ENCODE results near the gene MCM7.

MCM7 gene

DNA sequence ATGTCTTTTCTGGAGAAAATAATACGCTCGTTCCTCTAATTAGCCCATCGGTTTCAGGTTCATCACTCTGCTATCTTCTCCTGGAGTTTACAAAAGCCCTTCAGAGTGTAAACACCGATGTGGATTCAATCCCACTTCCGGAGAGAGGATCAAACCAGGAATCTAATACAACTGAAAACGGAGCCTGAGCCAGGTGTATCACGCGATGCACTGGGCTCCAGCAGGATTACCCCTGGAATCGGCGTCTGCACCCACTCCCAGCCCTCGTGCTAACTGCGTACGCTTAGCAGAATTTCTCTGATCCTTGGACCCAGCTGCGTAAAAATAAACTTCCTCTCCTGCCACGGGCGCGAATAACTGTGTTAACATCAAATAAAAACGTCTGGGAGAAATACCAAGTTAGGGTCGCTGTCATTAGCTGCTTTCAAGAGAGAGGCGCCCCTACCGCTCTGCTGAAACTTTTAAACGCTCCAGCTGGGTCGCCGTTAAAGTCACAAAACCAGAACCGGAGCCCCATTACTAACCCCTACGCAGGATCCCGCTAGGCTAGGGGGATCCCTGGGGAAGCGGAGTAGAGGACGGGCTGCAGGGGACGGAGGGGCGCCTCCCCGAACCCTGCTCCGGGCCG is 20.2 kb downstream of the MCM7 start:
- Histone ChIP-seq H3K4me1 (no peaks in the 10 kb centered on the region), H3K36me3 (peaks cover 48% of the 10 kb centered on the region), H3K9me3 (no peaks in the 10 kb centered on the region), H3K4me3 (ENCODE audit: low read depth, low read length) (peak overlapping the region; percentile 94), H3K27me3 (no peaks in the 10 kb centered on the region)
- TF ChIP-seq, protein P1, sequence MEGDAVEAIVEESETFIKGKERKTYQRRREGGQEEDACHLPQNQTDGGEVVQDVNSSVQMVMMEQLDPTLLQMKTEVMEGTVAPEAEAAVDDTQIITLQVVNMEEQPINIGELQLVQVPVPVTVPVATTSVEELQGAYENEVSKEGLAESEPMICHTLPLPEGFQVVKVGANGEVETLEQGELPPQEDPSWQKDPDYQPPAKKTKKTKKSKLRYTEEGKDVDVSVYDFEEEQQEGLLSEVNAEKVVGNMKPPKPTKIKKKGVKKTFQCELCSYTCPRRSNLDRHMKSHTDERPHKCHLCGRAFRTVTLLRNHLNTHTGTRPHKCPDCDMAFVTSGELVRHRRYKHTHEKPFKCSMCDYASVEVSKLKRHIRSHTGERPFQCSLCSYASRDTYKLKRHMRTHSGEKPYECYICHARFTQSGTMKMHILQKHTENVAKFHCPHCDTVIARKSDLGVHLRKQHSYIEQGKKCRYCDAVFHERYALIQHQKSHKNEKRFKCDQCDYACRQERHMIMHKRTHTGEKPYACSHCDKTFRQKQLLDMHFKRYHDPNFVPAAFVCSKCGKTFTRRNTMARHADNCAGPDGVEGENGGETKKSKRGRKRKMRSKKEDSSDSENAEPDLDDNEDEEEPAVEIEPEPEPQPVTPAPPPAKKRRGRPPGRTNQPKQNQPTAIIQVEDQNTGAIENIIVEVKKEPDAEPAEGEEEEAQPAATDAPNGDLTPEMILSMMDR (IDR thresholded peaks at IDR 0.05; ENCODE audit: low read depth, low read length): no peak
- DNase-seq: no peak

DNA sequence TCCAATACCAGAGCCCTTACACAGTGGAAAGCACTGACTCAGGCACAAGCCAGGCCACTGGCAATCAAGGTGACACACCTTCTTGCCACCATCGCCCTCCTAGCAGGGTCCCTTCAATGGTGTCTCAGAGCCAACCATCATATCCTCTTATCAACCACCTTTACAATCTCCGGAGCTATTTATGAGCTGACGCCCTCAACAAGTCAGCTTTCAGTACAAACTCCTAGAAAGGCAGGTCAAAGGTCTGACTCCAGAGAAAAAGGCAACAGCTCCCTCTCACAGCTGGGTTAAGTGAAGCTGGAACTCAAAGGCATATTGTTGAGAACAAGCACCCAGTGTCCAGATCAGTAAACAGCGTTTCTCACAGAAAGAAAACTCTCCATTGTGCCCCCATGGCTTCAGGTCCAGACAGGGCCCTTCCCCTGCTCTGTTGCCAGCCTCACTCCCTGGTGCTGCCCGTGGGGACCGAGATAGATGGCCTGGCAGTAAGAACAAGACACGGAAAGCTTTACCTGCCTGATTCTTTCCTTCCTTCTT is 22.1 kb downstream of the MCM7 start:
- TF ChIP-seq, protein P1 (IDR thresholded peaks at IDR 0.05; ENCODE audit: low read depth, low read length): no peak
- peaks cover 67% of the 10 kb centered on the region for H3K36me3 ChIP-seq
- no peaks in the 10 kb centered on the region for H3K27me3 ChIP-seq
- no peak overlapping the region for H3K4me3 ChIP-seq (ENCODE audit: low read depth, low read length)
- no peaks in the 10 kb centered on the region for H3K4me1 ChIP-seq
- no peaks in the 10 kb centered on the region for H3K9me3 ChIP-seq
- DNase-seq: no peak

GRCh38 chr7:100077205-100077604 is 24.0 kb downstream of the MCM7 start:
- no peak for DNase-seq
- H3K4me1 ChIP-seq: no peaks in the 10 kb centered on the region
- peaks cover 86% of the 10 kb centered on the region for H3K36me3 ChIP-seq
- H3K4me3 ChIP-seq (ENCODE audit: low read depth, low read length): no peak overlapping the region
- peaks cover 5% of the 10 kb centered on the region; the same call in 1 of the 2 replicates for H3K9me3 ChIP-seq
- no peaks in the 10 kb centered on the region for H3K27me3 ChIP-seq
- TF ChIP-seq, protein P1 (IDR thresholded peaks at IDR 0.05; ENCODE audit: low read depth, low read length): no peak

DNA sequence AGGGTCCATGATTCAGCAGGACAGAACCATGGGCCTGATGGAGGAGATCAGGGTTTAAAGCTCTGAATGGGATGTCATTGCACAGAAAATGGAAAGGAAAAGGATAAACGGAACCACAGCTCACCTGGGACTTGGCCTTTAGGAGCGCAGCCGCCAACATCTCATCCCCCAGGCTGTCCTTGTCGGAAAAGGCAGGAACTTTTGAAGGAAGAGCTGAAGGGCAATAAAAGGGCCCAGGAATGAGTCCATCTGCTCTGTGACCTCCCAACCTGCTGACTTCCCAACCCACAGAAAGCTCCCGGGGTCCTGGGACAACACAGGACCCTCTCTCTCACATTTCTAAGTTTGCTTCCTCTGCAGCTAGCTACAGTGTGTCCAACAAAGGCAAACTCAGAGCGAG is 25.8 kb downstream of the MCM7 start:
- no peaks in the 10 kb centered on the region for H3K27me3 ChIP-seq
- H3K4me1 ChIP-seq: no peaks in the 10 kb centered on the region
- no peak for DNase-seq
- TF ChIP-seq, protein P1 (IDR thresholded peaks at IDR 0.05; ENCODE audit: low read depth, low read length): no peak
- H3K36me3 ChIP-seq: peaks cover 97% of the 10 kb centered on the region
- H3K4me3 ChIP-seq (ENCODE audit: low read depth, low read length): no peak overlapping the region
- H3K9me3 ChIP-seq: peaks cover 18% of the 10 kb centered on the region

DNA sequence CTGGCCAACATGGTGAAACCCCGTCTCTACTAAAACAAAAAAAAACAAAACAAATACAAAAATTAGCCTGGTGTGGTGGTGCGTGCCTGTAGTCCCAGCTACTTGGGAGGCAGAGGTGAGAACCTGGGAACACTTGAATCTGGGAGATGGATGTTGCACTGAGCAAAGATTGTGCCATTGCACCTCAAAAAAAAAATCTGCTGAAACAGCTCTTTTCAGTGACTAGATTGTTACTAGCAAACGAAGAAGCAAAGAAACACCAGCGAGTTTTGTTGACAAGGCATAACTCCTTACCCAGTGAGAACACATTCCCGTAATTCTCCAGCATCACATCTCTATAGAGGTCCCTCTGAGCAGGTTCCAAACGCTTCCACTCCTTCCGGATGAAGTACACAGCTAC is 26.4 kb downstream of the MCM7 start:
- Histone ChIP-seq H3K4me1 (no peaks in the 10 kb centered on the region), H3K27me3 (no peaks in the 10 kb centered on the region), H3K36me3 (peaks cover 99% of the 10 kb centered on the region), H3K9me3 (peaks cover 18% of the 10 kb centered on the region), H3K4me3 (ENCODE audit: low read depth, low read length) (no peak overlapping the region)
- TF ChIP-seq, protein P1 (IDR thresholded peaks at IDR 0.05; ENCODE audit: low read depth, low read length): no peak
- DNase-seq: no peak

DNA sequence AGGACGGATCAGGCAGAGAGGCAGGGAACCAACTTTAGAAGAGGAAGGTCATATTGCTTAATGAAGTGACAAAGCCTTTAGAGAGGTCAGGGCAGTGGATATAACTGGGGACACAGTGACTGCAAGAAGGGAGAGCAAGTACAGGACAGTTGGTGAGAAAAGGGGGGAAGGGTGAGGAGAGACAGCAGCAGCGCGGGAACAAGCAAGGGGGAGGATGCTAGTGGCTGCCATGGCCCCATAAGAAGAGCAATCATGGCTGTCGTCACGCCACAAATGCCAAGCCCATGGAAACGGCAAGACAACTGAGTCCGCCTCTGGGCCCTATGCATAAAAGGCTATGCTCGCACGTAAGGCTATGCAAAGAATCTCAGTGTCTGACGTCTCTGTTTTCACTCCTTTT is 28.7 kb downstream of the MCM7 start:
- H3K4me1 ChIP-seq: no peaks in the 10 kb centered on the region
- peaks cover 96% of the 10 kb centered on the region for H3K36me3 ChIP-seq
- no peak for DNase-seq
- H3K27me3 ChIP-seq: no peaks in the 10 kb centered on the region
- no peak overlapping the region for H3K4me3 ChIP-seq (ENCODE audit: low read depth, low read length)
- H3K9me3 ChIP-seq: peaks cover 18% of the 10 kb centered on the region
- TF ChIP-seq, protein P1 (IDR thresholded peaks at IDR 0.05; ENCODE audit: low read depth, low read length): no peak
